COLO668 (cell line): ENCODE results near the gene PSMD11.
A peak's percentile ranks its signal among the peaks of the same experiment; 100 is the strongest.

Experiments used
- DNase-seq: peaks from one replicate; lab custom pipeline; 2025; ENCODE audit not compliant: unreplicated experiment; lab: John Stamatoyannopoulos, UW

The PSMD11 gene

DNA sequence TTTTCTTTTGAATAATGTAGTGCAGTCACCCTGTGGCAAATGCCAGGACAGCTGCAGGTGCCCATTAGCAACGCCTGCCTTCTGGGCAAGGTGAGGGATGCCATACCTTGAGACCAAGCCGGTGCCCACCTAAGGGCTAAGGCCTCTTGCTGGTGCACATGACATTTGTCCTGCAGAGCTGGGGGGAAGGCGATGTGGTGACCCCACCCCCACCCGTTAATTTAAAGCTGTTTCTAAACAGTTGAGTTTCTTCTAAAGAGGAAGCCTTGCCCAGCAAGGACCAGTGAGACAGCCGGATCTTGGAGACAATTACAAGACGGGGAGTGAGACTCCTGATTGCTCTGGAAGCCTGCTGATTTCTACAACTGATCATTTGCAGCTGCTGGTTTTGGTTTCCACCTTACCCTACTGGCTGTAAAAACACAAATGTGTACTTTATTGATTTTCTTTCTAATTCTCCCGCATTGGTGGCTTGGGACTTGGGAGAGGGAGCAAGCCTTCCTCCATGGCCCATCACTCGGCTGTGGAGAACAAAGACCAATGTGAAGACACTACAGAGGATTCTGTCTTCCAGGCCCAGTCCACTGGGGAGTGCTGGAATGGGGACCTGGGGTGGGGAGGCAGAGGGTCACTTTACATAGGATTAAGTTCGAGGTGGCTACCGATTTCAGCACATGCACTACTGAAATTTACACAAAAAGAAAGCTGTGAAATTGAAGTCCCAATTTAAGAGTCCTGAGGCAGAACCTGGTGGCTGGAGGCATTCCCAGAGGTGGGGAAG is 45.2 kb downstream of the PSMD11 start:
- no peak for DNase-seq

DNA sequence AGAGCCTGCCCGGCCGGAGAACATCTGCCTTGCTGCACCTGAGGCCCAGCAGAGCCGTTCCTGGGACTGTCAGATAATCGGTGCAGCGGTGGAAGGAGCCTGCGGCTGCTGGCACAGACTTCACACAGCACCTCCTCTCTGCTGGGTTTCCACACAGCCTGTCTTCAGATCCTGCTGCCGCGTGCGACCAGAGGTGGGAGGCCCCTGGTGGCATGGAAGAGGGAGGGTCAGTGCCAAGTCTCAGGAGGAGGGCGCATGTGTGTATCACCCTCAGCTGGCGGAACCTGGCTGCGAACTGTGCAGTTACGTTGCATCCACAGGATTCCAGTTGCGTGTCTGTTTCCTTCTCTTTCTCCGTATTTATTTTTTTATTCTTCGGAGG is 45.8 kb downstream of the PSMD11 start:
- DNase-seq = no peak

DNA sequence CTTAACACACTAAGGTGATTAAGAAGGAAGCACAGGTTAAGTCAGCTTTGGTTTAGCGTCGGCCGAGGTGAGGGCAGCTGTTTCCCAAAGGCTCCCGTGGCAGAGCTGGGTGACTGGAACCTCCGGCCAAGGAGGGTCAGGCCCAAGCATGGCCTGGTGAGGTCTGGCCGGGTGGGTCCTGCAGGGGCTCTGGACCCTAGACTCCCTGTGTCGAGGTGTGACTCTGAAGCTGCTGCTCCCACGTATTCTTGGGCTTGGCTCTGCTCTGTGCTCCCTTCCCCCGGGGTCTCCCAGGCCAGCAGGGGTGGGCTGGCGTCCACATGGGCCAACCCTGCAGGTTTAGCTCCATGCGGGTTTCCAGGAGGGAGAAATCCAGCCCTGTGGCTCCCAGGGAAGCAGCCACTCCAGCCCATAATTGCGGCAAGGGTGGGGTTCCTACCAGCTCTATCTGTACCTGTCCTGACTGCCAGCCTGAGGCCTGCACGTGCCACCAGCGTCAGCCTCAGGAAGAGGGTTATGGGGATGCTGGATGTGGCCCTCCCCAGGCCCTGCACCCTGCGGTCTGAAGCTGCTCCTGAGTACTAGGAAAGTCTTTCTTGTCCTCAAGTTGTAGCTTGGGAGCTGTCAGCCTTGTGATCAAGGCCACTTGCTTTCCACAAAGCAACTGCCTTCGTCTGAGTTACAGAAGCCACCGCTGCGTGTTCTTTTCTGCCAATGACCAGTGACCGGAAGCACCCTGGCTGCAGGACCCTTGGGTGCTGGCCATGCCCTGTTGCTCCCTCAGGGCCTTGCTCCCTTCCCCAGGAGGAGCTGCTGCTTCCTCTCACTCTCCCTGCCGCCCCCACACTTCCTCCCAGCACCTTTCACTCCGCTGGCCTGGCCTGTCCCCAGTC is 47.3 kb downstream of the PSMD11 start:
- no peak for DNase-seq

DNA sequence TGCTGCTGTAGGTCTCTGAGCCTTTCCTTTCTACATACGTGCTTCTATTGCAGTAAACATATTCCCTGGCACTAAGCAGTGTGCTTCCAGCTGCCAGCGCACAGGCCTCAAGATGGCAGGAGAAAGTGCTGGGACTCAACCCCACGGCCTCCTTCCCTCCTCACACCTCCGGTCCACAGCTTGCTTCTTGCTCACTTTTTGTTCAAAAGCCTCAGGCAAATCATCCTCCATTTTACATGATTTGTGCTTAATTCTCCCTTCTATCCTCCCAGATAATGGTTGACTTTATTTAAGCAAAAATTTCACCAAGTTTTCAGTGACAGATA is 47.9 kb downstream of the PSMD11 start:
- no peak for DNase-seq

DNA sequence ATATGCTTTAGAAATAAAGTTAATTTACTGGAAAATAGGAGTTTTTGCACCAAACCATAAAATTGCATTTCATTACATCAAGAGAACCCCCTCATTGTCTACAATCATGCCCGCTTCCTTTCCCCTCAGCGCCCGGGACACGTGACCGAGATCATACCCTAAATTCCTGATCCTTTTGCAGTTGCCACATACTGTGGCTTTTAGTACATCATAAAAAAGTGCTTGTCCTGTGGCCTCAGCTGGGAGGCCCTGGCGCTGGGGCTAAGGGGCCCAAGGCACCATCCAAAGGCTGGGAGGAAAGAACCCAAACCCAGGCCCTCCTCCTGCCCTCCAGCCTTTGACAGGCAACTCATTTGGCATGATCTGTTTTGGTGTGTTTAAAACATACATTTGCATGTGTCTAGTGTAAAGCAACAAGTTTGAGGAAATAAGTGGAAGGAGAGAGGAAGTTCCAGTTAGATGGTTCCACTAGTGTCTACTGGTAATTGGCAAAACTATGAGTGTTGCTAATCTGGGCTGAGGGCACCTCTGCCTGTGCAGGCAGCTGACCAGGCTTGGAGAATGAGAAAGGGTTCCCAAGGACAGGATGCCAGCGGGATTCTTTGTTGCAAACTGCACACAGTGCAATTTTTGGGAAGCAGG is 48.5 kb downstream of the PSMD11 start:
- DNase-seq = no peak

DNA sequence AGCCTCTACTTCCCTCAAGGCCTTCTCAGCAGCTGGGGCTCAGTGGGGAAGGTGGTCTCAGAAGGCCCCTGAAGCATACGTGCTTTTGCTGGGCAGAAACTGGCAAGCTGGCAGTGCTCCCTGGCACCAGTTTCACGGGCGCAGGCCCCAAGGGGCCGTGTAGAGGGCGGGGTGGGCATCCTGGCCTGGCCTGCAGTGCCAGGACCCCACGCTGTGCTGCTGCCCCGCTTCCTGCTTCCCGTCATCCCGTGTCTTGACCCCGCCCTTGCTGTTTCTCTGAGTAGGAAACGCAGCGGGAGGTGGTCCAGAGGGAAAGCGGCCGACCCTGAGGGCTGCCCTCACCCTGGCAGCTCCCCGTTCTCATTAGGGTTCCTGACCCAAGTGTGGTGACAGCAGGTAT is 49.3 kb downstream of the PSMD11 start:
- no peak for DNase-seq

DNA sequence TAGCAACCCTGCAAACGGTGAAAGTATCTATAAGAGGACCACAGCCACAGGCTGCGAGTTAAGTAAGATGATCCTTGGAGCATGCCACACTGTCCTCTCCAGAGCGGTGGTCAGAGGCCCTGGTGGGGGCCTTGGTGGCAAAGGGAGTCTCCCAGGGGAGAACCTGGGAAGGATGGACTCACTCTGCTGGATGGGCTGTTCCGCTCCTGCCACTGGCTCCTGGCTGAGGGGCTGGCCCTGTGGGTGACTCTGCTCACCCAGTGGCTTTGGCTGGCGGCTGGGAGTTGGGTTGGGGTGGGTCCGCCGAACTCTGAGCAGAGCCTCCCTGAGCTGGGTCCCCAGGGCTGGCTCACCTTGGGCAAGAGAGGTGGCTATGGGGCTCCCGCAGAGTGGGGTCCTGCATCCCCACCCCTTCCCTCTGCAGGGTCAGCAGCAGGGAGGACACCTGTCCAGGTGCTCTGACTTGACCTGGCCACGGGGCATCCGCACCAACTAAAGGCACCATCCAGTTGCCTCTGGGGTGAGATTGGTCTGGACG is 49.7 kb downstream of the PSMD11 start:
- no peak for DNase-seq

DNA sequence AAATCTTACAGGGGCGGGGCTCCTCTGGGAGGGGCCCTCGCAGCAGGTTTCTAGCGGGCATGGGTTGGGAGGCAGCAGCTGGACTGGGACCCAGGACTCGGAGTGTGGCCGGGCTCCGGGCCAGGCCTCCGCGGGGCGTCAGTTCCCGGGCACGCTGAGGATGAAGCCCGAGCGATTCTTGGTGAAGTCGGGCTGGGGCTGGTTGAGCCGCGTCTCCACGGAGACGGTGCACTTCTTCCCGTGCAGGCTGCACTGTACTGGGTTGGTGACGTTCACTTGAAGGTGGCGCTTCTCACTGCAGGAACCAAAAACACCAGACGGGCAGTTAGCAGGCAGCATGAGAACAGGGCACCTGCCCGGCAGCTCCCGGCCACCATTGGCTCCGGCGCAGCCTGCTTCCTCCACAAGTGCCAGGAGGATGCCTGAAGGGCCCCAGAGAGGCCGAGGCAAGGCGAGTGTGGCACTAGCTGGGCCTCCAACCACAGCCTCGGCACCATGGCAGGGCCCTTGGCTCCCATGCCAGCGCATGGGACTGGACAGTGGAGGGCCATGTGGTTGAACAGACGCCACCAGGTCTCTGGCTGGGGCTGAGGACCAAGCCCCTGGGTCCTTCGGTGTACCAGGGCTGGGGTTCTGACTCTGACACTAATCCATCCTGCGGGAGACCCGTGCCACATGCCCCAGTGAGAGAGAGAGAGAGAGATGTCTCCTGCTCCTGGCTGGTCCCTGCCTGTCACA is 50.5 kb downstream of the PSMD11 start:
- no peak for DNase-seq

DNA sequence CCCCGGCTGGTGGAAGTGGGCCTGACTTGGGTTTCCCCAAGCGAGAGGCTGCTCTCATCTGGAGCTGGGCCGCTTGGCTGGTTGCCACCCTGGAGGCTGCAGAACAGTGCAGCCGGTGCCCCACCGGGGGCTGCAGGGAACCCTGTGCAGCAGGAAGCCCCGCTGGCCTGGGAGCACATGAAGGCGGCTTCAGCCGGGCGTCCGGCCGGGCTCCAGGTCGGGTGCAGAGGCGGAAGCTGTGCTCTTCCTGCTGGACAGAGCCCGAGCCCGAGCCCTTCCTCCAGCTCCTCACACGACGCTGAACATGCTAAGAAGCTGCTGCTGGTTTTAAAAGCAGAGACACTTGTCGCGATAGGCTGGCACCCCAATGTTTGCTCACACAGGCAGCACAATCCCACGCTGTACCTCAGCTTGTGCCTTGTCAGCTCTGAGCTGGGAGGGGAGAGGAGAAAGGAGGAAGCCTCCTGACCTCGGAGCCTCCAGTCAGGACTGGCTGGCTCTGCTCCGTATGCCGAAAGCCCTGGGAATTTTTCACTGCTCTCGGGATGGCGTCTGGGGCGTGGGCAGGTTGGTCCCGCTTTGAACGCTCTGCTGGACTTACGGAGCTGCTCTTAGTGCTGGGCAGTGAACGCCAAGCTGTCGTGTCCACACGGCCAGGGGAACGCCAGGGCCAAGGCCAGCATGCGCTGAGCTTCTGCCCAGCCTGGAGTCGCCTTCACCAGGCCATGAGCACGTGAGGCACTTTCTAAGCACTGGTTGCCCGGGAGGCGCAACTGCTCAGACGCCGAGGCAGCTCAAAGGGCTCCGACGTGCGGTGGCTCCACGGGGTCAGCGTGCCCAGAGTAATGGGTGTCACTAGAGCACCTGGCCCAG is 51.3 kb downstream of the PSMD11 start:
- DNase-seq = no peak

DNA sequence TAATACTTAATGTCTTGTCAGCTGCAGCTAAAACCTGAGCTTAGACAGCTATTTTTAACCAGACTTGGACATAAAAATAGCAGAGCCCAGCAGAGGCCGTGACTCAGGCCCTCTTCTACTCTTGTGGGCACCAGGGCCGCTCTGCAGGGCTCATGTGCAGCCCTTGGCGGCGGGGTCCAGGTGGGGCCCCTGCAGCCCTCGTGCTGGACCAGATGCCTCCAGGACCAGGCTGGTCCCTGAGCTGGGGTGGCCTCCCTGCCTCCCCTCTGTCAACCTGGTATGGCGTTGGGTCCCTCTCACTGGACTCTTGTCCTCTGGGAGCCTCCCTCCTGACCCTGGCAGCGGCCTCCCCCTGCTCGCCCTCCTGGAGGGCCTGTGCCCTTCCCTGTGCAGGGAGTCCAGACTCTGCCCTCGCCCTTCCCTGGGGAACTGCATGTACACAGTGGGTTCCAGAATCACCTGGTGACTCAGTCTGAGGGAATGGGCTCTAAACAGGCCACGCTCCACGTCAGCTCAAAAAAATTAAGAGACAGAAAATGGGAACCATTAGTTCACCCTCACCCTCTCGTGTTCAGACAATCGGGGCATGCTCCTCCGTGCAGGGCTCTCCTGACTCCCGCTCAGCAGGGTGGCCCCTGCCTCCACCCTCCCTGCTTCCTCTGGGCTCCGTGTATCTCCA is 52.2 kb downstream of the PSMD11 start:
- DNase-seq = no peak

DNA sequence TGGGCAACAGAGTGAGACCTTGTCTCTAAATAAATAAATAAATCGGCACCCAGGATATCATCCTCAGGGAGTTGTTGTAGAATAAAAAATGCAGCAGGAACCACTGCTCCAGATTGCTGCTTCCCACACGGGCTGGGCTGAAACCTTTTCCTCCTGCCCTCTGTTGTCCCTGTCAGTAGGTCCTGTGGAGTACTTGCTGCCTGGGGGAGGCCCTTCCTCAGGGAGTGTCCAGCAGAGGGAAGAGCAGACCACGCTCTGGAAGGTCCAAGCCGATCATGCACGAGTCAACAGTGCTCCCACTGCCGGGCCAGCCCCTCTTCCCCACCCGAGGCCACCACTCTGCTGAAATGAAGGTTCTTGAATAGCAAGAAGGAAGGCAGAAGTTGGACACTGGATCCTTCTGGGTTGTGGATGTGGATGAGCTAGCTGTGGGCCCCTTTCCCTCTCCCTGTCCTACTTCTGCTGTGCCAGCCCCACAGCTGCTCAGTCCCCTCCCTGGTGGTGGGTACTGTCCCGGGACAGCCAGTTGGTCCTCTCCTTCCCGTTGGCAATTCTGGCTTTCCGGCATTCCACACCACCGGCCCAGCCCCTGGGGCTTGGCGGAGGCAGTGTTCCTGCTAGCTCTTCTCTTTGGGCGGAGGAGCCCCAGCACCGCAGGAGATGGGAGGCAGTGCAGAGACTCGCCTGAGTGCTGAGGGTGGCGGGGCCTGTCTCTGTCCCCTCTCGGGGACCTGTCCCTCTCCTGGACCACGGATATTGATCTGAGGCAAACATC is 53.3 kb downstream of the PSMD11 start:
- DNase-seq = no peak

DNA sequence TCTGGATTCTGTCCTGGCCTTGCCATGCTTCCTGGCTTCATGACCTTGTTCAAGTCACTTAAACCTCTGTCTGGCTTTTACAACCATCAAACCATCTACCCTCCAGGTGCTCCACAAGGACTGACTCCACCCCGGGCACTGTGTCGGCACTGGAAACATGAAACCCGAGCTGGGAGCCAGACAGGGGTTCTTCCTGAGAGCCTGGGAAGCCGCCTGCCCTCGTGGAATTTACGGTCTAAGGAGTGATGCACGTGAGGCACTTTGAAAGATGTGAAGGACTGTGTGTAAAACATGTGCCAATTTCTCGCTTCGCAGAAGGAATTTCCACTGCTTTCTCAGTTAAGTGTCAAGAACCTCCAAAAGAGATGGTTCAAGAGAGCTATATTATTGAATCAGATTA is 54.1 kb downstream of the PSMD11 start:
- DNase-seq = peak; percentile 38

DNA sequence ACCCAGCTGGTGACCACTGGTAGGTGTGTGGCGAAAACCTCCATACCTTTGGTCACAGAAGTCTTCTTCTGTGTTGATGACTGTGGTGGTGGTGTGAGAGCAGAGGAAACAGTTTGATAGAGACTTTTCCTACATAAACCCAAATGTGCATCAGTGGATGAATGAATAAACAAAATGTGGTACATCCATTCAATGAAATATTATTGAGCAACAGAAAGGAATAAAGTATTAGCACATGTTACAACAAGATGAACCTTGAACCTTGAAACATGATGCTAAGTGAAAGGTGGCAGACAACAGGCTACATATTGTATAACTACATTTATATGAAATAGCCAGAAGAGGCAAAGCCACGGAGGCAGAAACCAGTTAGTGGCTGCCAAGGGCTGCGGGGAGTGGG is 57.7 kb downstream of the PSMD11 start:
- no peak for DNase-seq

DNA sequence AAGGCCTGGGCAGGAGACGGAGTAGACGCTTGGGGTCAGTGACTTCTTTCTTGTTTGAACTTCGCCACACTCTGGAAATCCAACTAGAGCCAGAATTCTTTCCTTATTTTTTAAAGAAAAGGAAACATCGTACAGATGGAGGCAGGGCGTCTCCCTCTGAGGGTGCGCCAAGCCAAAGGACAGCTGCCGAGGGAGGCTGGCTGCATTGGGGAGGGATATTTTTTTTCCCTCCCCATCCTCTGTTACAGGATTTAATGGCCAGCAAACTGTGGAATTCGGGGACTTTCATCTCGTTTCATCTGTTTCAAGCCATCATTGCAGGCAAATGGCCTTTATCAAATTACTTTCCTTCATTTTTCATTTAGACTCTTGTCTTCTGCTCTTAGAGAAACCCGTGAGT is 58.4 kb downstream of the PSMD11 start:
- DNase-seq = no peak

DNA sequence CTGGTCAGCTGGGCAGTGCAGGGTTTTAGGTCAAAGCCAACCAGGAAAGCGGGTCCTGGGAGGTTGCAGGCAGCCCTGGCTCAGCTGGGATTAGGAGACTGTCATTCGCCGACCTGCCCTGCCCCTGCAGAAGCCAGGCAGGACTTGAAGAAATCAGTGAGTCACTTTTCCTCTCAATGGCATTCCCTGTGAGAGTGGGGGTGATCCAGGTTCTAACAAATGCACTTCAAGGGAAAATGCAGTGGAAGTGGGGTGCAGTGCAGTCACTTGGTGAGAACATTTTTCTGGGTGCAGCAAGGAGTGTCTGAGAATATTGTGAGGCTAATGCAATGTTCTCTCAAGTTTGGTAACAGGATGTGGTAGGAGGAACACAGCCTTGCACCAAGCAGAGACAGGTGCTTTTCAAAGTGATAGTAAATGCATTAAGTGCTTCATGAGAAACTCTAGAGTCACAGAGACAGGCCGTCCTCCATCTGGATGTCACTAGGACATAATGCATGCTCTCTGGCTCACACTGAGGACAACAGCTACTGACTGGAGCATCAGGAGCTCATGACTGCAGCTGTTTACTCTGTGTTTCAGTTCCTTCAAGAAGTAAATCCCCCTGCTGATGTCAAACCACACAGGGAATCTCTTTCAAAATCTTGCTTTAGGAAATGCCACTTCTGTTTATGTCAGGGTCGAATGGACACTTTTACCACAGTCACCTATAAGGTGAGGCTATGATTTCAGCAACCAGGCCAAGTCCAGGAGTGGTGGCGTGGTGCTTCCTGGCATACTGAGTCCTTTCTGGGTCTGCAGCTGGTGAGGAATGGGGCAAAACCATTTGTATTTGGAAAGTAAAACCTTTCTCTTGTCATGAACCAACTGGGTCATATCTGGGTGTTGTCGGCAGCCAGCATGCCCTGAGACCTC is 59.2 kb downstream of the PSMD11 start:
- DNase-seq = no peak

DNA sequence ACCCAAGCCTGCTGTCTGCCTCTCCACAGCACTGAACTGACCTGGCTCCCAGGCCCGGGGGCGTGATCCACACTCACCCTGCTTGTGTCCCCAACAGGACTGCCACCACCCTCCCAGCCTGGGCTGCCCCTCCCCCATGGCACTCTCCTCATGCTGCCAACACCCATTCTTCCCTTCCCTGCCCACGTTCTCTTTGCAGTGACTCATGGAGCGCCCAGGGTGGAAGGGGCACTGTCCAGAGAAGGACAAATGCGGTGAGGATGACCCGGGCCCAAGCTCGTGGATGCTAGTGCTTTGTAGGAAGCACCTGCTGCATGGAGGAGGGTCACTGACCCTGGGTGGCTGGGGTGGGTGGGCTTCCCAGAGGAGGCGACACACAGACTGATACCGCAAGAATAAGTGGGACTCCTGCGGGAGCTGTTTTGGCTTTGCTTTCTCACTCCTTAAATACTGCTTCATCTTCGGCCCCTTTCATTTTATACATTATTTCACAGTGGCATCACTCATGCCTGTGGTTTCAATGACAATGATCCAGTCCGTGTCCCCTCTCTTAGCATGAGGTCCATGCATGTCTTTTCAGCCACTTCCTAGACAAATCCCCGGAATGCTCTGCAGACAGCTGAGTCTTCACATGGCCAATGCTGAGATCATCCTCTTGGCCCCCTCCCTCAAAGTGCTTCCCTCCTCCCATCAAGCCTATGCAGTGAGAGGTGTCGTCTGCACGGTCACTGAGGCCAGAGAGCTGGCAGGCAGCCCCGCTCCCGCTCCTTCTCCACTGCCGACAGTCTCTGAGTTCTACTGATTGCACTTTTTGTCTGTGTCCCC is 60.1 kb downstream of the PSMD11 start:
- no peak for DNase-seq

DNA sequence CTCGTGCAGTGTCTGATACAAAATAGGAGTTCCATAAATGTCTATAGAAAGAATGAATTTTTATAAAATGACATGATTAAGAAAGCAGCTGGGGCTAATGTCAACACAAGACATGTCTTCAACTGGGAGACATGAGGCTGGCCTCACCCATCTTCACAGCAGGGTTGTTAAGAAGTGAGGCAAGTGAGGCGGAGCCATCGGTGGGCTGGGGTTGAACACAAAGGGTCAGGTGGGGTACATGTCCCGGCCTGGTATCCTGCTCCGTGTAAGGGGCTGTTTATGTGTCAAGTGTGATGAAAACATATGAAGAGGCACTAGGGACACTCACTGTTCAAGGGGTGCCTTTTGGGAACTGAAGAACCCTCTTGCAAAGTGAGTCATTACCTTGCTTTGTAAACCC is 64.6 kb downstream of the PSMD11 start:
- no peak for DNase-seq
